ENCODE data around the gene FRAS1.
"Not testable (repeated sequence)": the region's sequence is repeated elsewhere in the genome, so short reads cannot be mapped to it uniquely, and the experiment has no call there.

FRAS1 gene, protein sequence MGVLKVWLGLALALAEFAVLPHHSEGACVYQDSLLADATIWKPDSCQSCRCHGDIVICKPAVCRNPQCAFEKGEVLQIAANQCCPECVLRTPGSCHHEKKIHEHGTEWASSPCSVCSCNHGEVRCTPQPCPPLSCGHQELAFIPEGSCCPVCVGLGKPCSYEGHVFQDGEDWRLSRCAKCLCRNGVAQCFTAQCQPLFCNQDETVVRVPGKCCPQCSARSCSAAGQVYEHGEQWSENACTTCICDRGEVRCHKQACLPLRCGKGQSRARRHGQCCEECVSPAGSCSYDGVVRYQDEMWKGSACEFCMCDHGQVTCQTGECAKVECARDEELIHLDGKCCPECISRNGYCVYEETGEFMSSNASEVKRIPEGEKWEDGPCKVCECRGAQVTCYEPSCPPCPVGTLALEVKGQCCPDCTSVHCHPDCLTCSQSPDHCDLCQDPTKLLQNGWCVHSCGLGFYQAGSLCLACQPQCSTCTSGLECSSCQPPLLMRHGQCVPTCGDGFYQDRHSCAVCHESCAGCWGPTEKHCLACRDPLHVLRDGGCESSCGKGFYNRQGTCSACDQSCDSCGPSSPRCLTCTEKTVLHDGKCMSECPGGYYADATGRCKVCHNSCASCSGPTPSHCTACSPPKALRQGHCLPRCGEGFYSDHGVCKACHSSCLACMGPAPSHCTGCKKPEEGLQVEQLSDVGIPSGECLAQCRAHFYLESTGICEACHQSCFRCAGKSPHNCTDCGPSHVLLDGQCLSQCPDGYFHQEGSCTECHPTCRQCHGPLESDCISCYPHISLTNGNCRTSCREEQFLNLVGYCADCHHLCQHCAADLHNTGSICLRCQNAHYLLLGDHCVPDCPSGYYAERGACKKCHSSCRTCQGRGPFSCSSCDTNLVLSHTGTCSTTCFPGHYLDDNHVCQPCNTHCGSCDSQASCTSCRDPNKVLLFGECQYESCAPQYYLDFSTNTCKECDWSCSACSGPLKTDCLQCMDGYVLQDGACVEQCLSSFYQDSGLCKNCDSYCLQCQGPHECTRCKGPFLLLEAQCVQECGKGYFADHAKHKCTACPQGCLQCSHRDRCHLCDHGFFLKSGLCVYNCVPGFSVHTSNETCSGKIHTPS (N-terminal part only)

DNA sequence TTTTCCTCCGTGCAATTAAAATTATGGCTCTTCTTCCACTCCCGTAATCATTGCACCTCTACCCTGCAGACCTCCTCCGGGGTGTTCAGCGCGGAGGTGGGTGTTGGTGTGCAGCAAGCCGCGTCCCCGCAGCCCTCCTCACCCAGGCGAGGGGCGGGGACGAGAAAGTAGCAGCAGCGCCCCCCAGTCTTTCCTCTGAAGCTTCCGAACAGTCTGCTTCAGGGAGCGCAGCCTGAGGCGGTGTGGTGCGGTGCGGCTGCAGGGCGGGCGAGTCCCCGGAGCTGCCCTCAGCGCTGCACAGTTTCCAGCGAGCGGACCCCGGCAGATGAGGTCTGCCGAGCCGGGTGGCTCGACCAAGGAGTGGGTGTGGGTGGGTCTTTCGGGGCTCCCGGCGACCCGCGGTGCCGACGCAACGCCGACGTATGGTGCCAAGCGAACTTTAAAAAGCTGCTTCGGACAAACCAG is at the start of gene FRAS1:
Gene FRAS1, plus strand, starts transcription at position 189 of the 465 bp plus-strand sequence. CDS start 687 bp downstream, outside the sequence.
- no peak for DNase-seq

DNA sequence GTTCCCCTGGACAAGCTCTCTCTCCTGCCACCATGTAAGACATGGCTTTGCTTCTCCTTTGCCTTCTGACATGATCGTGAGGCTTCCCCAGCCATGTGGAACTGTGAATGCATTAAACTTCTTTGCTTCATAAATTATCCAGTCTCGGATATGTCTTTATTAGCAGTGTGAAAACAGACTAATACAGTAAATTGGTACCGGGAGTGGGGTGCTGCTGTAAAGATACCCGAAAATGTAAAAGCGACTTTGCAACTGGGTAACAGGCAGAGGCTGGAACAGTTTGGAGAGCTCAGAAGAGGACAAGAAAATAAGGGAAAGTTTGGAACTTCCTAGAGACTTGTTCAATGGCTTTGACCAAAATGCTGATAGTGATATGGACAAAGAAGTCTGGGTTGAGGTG is 46.1 kb upstream of the FRAS1 start:
- DNase-seq, result not testable (repeated sequence)

DNA sequence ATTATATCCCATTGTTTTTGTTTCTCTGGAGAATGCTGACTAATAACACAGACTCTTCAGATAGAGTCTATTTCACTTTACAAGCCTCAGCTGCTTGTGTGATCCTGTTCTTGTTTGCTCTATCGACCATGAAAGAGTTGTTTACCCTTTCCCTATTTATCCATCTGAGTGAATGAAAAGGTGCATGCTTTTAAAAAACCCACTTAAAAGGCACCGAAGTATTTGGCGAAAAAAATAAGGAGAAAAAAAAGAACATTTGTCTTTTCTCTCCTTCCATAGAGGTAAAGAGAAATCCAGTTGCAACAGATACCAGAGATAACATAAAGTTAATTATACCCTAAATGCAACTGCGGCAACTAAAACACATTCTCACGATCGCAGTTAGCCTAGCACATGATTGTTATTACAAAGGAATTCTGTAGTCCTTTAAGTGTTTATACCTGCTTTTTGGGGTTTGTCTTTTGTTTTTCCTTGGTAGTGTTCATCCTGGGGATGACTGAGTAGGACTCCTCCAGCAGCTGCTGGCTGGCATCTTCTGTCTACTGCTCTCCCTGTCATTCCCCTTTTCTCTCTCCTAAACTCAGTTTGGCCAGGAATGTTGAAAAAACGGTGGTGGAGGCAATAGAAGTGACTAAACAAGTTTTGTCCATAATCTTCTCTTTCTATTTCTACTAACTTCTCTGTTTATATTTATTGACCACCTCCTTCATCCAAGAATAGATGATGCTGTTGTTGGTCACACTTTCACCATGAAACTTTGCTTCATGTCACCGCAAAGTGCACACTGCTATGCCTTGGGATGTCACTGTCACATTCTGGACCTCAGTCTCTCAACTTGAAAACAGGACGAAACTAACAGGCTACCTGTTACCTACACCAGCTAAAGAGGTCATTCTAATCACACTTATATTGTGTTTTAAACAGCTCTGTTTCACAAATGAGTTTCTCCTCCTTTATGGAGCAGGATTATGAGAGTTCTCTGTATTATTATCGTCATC is 41.9 kb upstream of the FRAS1 start:
- no peak for DNase-seq

DNA sequence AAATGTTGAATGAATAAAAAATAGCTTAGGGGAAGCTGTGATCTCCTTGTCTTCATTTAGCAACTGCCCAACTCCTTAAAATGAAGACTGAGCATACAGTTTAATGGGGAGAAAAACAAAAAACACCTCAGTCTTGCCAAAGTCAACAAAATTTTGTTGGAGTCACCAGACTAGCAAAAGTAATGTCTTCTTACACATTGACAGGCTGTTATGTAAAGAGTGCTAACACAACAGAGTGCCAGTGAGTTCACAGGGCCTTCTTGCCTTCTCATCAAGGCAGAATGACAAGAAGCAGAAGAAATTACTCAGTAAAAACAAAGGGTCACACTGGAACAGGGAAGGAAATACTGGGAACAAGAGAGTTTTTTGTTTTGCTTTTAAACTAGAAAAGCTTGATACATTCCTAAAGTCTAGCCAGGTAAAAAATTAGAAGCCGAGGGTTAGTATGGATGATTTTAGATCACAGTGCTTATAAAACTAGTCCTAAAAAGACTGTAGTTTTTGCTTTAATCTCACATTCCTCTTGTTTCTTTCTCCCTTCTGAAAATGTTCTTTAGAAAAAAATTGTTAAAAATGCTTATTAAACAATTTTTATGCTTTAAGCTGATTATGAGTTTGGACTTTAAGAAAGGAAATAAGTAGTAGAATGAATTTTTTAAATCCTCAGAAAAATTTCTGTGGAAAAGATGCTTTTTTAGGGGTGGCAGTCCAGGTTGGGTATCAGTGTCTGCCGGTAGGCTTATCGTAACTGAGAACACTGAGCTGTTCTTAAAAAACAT is 38.7 kb upstream of the FRAS1 start:
- no peak for DNase-seq

DNA sequence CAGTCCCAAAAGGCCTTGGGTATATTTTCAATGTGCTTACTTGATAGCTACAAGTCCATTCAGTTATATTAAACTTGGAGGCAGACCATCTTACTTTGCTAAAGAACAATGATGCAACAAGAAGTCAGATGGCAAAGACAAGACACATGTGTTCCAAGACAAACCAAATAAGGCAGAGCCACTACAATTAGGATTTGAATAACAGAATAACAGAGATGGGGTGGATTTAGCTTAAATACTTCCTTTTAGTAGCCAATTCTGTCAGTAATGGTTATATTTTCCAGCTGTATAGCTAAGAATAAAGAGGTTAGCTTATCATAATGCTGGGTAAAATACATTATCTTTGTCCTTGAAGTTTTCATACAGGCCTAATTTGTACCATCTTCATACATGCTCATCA is 37.7 kb upstream of the FRAS1 start:
- no peak for DNase-seq

DNA sequence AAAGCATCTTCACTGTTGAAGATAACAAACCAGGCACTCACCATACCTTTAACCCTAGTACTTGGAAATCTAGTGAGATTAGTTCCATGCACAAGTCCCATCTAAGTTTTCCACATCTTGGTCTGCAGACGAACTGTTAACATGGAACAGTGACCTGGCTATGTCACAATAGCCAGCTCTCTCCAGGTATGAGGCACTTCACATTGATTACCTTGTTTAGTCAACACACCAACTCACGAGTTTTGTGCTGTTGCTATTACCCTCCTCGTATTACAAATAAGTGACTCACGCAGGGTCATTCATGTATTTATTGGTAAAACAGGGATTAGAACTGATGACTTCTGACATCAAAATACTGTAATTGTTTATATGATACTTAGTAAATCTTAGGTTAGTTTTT is 36.4 kb upstream of the FRAS1 start:
- DNase-seq, result no peak

DNA sequence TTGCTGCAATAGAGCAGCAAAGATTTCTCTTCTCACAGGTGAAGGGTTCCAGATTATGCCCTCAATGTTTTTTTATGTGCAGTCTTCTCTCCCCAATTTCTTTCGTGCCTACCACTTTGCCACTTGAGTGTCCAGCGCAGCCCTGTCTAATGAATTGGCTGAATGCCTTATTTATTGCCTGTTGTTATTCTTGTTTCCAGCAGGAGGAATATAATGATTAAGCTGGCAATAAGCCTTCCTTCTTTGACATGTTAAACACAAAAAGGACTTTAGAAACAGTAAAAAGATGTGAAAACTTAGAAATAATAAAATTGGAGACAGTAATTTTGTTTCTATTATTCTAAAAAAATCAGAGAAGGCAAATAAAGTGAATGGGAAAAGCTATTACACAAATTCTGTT is 34.6 kb upstream of the FRAS1 start:
- DNase-seq, result no peak

DNA sequence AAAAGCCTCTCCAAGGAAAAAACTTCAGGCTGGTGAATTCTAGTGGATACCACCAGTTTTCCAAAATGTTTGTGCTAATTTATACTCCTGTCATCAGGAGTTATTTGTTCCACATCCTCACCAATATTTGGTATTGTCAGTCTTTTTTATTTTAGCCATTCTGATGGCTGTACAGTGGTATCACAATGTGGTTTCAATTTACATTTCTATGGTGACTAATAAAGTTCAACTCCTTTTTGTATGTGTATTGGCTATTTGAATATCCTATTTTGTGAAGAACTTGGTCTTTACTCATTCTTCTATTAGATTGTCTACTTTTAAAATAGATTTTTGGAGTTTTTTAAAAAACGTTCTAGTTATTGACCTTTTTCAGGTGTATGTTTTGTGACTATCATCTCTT is 33.0 kb upstream of the FRAS1 start:
- DNase-seq, result no peak

DNA sequence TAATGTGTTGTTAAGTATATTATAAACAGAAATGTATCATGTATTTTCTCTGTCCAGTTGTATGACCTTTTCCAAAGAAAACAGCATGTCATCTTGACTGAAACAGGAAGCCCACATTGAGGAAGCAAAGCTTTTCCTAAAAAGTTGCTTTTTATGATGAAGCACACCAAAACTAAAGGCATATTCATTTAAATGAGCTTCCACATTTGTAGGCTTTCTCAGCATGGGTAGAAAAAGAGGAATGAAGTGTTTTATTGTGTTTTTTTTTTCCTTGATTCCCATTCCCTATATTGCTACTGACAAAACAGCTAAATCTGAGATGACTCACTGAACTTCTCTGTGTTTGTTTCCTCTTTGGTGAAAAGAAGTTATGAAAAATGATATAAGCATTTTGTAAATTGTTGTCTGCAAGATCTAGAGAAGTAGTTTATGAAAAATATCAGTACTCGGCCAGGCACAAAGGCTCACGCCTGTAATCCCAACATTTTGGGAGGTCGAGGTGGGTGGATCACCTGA is 32.5 kb upstream of the FRAS1 start:
- no peak for DNase-seq

DNA sequence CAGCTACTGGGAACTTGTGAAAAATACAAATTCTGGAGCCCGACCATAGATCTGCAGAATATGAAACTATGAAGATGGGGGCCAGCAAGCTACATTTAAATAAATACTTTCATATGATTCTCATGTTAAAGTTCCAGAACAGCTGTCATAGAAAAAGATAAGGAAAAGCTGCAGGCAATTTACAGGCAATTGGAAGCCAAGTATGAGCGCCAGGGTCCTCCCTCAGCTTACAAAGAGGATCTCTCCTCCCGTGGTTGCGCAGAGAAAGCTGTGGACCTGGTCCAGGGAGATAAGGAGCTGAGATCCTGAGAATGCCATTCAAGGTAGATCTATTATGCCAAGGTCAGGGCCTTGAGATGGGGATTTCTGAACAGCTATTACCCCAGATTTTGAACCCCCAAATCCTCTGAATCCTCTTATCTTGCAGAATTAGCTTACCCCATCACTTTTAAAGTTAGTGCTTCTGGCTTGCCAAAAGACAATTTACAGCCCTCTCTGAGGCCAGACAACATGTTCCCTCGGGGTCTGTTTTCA is 25.6 kb upstream of the FRAS1 start:
- DNase-seq, result no peak

DNA sequence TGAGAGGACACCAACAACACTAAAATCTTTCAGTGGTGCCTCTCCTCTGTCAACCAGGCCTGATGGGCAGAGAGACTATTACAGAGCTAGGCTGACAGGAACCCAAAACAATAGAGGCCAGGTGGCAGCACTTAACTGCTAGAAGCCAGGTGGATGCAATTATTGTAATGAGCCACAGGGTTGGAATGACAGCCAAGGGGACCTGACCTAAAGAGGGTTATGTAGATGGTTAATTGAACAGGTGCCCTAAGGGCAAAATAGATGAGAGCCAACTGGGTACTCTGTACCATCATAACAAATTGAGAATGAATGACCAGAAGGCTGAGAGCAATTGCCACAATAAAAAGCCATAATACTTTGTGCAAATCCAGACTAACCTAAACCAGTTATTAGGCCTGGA is 24.7 kb upstream of the FRAS1 start:
- no peak for DNase-seq

DNA sequence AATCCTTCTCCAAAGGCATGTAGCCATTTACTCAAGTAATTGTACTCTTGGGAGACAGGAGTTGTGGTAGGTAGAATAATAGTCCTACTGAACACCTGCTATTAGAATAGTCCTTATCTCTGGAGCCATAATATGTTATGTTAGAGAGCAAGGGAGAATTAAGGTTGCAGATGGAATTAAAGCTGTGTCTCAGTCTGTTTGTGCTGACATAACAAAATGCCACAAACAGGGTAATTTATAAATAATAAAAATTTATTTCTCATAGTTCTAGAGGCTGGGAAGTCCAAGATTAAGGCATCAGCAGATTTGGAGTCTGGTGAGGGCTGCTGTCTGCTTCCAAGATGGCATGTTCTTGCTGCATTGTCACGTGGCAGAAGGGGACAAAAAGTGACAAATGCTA is 24.2 kb upstream of the FRAS1 start:
- DNase-seq, result no peak

DNA sequence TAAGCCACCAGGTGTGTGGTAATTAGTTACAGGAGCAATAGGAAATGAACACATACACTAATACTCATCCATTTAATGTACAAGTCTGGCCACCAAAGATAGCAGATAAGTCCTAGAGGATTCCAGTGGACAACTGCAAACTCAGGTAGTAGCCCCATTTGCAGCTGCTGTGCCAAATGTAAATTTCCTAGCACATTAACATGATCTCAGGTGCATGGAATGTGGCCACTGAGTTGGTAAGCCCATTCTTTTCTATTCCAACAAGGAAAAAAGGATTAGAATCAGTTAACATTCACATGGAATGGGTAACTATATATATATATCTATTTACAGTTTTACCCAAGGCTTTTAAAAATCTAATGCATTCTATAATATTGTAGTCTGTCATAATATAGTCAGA is 23.3 kb upstream of the FRAS1 start:
- no peak for DNase-seq

DNA sequence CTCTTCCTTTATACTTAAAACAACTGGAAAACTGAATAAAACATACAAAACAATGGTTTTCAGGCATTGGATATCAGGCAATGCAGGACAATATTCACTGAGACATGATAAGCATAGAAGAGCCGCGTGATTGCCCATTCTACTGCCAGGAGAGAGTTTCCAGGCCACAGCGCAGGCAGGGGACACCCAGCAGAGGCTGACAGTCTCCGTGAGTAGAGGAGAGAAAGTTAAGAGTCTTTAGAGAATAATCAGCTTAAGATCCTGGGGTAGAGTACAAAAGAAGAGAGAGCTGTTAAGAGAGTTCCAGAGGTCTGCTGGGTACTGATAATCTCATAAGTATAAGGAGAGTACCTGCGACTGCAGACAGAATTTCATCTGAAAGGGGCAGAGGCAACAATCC is 18.4 kb upstream of the FRAS1 start:
- DNase-seq, result no peak

DNA sequence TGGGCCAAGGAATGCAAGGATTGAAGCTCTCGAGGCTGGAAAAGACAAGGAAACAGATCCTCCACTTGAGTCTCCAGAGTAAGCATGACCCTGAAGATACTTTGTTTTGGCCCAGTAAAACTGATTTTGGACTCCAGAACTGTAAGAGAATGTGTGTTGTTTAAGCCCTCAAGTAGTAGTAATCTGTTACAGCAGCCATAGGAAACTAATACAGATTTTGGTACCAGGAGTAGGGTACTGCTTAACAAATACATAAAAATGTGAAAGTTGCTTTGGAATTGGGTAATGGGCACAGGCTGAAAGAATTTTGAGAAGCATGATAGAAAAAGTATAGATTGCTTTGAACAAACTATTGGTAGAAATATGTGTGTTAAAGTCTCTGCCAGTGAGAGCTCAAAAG is 17.4 kb upstream of the FRAS1 start:
- DNase-seq, result no peak

DNA sequence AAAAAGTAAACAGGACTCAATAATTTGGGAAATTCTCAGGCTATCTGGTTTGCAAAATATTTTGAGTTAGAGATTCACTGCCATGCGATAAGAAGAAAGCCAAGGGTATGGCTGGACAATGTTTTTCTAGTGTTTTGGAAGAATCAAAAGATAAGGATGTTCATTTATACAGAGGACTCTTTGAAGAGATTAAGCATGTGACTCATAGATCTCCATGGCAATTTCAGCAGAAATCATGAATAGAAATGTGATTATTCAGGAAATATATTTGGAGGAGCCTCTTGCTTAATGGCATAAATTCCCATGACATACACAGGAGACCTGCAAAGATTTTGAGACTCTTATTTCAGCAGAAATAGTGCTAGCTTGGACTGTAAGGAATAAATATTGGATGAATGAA is 16.7 kb upstream of the FRAS1 start:
- DNase-seq, result no peak

DNA sequence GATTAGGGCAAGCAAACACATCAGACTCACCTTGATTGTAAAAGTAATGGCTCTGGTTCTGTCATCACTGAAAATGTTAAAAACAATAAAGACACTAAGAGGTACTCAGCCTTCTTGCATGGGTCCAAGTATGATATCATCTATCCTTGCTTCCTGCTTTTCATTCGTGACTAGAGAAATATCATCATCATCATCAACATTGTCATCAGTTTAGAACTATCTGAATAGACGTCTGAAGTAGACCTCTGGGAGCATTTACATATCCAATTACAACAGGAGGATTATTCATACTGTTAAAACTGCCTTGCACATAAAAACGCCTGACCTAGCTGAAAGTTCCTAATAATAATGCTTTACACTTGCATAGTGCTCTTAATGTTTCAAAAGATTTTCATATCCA is 9.8 kb upstream of the FRAS1 start:
- DNase-seq, result no peak

DNA sequence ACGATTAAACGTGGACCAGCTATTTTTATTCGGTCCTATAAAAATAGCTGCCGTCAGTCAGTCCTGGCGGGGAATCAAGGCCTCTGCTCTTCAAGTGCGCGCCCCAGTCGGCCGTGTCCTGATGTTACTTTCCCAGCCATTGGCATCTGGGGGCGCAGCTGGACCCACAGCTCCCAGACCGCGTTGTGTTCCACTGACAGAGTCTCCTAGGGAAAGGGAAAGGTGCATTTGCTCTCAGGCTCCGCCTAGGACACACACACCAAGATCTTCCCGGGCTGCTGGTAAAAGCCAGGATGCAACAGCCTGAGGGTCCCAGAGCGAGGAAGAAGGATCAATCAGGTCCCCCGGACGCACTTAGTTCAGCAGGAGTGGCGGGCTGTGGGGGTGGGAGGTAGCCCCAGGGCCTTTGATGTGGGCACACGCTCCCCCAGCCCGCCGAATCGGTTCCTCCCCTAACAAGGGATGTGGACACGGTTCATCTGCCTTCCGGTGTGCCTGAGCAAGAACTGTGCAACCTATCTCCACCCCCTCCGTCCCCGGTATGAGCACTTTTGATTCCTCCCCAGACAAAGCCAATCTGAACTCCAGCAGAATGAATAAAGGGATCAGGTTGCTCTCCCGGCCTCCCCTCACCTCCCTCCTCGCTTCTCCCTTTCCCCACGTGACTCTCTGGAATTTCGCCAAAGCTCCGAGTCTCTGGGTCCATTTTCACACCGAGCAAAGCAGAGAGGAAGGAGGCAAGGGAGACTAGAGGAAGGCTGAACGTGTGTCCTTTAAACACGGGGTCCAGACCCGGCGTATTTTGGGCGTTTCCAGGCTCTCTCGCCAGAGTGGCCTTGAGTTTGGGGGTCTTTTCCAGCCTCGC is 626 bp upstream of the FRAS1 start:
- DNase-seq, result no peak

DNA sequence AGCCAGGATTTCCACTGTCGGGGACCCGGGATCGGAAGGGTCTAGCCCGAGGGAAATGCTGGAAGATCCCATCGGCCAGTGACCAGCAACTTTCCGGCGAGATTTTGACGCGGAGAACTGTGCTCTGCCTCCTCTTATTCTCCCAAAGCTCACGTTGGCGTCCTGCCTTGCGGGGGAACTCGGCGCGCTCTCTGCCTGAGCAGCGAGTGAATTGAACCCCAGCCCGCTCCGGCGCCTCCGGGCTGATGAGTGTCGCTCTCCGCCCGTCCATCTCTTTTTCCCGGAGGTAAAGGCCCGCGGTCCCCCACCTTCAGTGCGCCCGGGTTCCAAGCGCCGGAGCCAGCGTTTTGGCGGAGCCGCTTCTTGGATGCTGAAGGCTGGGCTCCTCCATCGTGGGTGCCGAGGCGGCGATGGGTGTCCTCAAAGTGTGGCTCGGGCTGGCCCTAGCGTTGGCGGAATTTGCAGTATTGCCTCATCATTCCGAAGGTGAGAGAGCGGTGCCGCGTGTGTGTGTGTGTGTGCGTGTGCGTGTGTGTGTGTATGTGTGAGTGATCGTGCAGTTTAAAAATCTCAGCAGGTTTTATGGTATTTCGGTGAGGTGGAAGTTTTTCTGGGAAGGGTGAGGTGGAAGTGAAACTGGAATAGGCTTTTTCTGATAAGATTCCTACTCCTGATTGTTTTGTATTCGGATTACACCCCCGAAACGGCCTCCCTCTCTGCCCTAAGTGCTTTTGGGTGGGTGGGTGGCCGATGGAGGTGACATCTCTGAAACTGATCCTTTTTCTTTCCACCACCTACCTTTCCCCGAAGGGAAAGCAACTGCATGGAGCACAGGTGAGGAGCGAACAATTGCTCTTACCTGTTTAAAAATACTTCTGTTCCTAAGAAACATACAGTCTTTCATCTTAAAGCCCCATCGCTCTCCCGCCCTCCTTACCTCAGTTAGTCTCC is 752 bp downstream of the FRAS1 start:
- no peak for DNase-seq

Measured in bone marrow (tissue), 2 donors.